ENCODE results near the gene CDV3.
A peak's percentile ranks its signal among the peaks of the same experiment; 100 is the strongest.

CDV3 gene

GRCh38 chr3:133606902-133607301 lies 33.4 kb downstream of the CDV3 start:
- DNase-seq, result no peak

- peak; percentile 50 for DNase-seq
Measured at GRCh38 chr3:133607816-133608215, 34.3 kb downstream of the CDV3 start.

- no peak for DNase-seq
Measured at GRCh38 chr3:133608388-133608787, 34.9 kb downstream of the CDV3 start.

- no peak for DNase-seq
Measured at GRCh38 chr3:133610031-133610430, 36.5 kb downstream of the CDV3 start.

GRCh38 chr3:133611534-133611933 lies 38.0 kb downstream of the CDV3 start:
- DNase-seq, result no peak

- DNase-seq, result no peak
Measured at GRCh38 chr3:133620066-133620784, 46.7 kb downstream of the CDV3 start.

- DNase-seq, result no peak
Measured at GRCh38 chr3:133627789-133628188, 54.3 kb downstream of the CDV3 start.

GRCh38 chr3:133629146-133629545 lies 55.7 kb downstream of the CDV3 start:
- no peak for DNase-seq

GRCh38 chr3:133633439-133633838 lies 60.0 kb downstream of the CDV3 start:
- no peak for DNase-seq

Data from suppressor macrophage treated with lipopolysaccharide for 4 hours (primary cell).